ENCODE measurements around the gene CREBBP. TPM values are rescaled to one million over a fixed set of nuclear protein-coding genes. Genes with fewer than 3 reads are reported as not detected.

Gene CREBBP
- total RNA-seq, 3 donors from 2014 or later: 61.6 to 82.6 (median 69.5) TPM

DNA sequence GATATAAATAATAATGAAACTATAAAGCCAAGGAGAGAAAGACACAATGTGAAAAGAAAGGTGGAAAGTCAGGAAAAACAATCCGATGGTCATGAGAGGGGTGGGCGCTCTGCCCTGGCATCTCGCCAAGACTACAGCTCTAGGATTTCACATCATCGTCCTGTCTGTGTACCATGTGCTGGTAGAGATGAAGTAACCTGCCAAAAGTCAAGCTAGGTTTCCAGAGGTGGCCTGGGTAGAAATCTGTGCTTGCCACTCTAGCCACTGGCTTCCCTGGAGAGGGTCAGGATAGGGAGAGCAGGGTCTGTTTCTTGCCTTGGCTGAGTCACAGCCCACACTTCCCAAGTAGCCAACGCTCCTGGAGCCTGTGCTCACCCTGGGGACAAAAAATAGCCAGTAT, 132.2 kb downstream of the CREBBP start:
- Histone ChIP-seq H3K9me3 (no peaks in the 10 kb centered on the region), H3K27ac (no peak overlapping the region), H3K4me3 (no peak overlapping the region), H3K36me3 (no peaks in the 10 kb centered on the region), H3K27me3 (no peaks in the 10 kb centered on the region), H3K4me1 (no peaks in the 10 kb centered on the region)
- DNase-seq (ENCODE audit: low spot score in 2 of 2): no peak
- intact Hi-C loops (cut with DNase I; ENCODE audit: low total_unique reads): no loop called here
- TF ChIP-seq, protein P1, sequence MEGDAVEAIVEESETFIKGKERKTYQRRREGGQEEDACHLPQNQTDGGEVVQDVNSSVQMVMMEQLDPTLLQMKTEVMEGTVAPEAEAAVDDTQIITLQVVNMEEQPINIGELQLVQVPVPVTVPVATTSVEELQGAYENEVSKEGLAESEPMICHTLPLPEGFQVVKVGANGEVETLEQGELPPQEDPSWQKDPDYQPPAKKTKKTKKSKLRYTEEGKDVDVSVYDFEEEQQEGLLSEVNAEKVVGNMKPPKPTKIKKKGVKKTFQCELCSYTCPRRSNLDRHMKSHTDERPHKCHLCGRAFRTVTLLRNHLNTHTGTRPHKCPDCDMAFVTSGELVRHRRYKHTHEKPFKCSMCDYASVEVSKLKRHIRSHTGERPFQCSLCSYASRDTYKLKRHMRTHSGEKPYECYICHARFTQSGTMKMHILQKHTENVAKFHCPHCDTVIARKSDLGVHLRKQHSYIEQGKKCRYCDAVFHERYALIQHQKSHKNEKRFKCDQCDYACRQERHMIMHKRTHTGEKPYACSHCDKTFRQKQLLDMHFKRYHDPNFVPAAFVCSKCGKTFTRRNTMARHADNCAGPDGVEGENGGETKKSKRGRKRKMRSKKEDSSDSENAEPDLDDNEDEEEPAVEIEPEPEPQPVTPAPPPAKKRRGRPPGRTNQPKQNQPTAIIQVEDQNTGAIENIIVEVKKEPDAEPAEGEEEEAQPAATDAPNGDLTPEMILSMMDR (IDR thresholded peaks at IDR 0.05): no peak
- TF ChIP-seq POLR2A (IDR thresholded peaks at IDR 0.05) (no peak), POLR2AphosphoS5 (IDR thresholded peaks at IDR 0.05) (no peak)

DNA sequence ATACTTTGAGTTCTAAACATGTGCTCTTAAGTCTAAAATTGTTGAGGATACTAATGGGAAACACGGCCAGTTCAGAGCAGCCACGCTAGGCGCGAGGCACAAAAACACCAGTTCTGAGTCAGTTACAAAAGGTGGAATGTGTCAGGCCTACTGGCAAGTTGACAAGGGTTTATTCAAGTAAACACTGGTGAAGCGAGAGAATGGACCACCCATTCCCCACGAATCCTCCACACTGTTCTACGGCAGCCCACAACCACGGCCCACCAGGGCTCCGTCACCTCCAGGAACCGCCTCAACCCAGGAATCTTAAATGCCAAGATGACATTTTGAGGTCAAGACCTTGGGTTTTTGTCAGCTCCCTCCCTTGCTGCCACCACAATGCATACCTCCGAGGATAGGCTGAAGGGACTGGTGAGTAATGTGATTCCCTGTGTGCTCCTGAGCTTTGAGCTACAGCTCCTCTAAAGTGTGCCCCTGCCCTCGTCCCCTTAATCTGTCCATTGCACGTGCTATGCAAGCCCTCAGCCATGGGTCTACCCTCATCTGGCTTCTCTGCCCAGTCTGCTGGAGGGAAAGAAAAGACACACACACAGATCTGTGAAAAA, 134.7 kb downstream of the CREBBP start:
- TF ChIP-seq POLR2AphosphoS5 (IDR thresholded peaks at IDR 0.05) (no peak), POLR2A (IDR thresholded peaks at IDR 0.05) (no peak)
- TF ChIP-seq, protein P1 (IDR thresholded peaks at IDR 0.05): no peak

DNA sequence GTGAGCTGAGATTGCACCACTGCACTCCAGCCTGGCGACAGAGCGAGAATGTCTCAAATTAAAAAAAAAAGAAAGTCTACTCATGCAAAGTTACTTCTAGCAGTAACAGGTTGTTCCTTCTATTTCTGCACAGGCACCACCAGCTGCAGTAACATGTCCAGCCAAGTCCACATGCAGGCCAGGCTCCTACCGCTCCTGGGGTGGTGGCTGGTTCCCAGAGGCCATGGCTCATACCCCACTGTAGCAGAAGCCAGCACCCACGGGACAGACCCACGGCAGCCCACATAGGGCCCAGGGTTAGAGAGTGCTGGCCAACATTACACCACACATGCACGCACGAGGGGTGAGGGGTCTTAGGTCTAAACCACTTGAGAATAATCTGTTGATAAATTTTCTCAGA, 136.5 kb downstream of the CREBBP start:
- TF ChIP-seq POLR2AphosphoS5 (IDR thresholded peaks at IDR 0.05): no peak
- TF ChIP-seq POLR2A (IDR thresholded peaks at IDR 0.05): no peak
- TF ChIP-seq, protein P1 (IDR thresholded peaks at IDR 0.05): no peak
- H3K4me1 ChIP-seq: no peaks in the 10 kb centered on the region
- intact Hi-C loops (cut with DNase I; ENCODE audit: low total_unique reads): no loop called here
- no peak overlapping the region for H3K4me3 ChIP-seq
- no peaks in the 10 kb centered on the region for H3K27me3 ChIP-seq
- H3K9me3 ChIP-seq: no peaks in the 10 kb centered on the region
- no peak overlapping the region for H3K27ac ChIP-seq
- peaks cover 18% of the 10 kb centered on the region for H3K36me3 ChIP-seq
- DNase-seq (ENCODE audit: low spot score in 2 of 2): peak in 1 of 2 donors; percentile 12

More for the DNA sequence above, 134.7 kb downstream of the CREBBP start:
- Histone ChIP-seq H3K27ac (no peak overlapping the region), H3K9me3 (no peaks in the 10 kb centered on the region), H3K4me3 (no peak overlapping the region), H3K27me3 (no peaks in the 10 kb centered on the region), H3K36me3 (peaks cover 6% of the 10 kb centered on the region), H3K4me1 (no peaks in the 10 kb centered on the region)
- intact Hi-C loops (cut with DNase I; ENCODE audit: low total_unique reads): no loop called here
- peak in 1 of 2 donors; percentile 24 for DNase-seq (ENCODE audit: low spot score in 2 of 2)

DNA sequence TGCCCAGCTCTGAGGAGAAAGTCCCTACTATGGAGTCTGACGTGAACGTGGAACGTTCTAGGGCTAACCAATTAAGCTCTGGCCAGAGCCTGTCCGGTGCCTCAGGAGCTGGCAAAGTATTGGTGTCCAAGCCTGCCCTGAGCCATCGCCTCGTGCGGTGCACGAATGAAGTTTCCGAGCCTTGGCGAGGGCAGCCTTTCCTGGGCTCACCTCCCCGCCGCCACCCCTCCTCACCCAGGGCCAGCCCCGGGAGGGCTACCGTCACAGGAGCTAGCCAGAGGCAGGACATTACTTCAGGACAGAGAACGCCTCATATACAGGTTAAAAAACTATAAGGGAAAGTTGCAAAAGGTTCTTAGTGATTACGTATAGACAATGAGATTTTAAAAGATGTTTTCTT, 139.6 kb downstream of the CREBBP start:
- Histone ChIP-seq H3K4me3 (no peak overlapping the region), H3K9me3 (no peaks in the 10 kb centered on the region), H3K27me3 (no peaks in the 10 kb centered on the region), H3K27ac (no peak overlapping the region), H3K4me1 (no peaks in the 10 kb centered on the region), H3K36me3 (peaks cover 18% of the 10 kb centered on the region)
- DNase-seq (ENCODE audit: low spot score in 2 of 2): peak in 1 of 2 donors; percentile 5
- TF ChIP-seq POLR2A (IDR thresholded peaks at IDR 0.05): no peak
- no peak for TF ChIP-seq POLR2AphosphoS5 (IDR thresholded peaks at IDR 0.05)
- TF ChIP-seq, protein P1 (IDR thresholded peaks at IDR 0.05): no peak
- intact Hi-C loops (cut with DNase I; ENCODE audit: low total_unique reads): no loop called here

DNA sequence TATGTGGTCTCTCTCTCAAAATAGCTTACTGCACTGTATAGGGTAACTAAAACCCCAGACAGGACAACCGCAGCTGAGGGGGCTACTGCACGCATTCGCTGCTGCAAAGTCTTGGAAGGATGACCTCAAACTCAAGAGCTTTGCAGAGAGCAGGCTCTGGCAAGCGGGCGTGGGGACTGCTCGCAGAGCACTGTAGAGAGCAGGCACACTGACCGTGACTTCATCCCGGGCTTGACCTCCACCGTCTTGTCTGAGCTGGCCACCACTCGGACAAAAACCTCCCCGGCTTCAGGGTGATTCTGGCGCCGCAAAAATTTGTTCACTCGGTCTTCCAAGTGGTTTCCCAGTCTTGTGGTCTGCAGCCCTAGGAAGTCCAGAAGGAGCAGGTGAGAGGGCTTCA, 140.3 kb downstream of the CREBBP start:
- no peak overlapping the region for H3K4me3 ChIP-seq
- no peak overlapping the region for H3K27ac ChIP-seq
- TF ChIP-seq POLR2A (IDR thresholded peaks at IDR 0.05) (no peak), POLR2AphosphoS5 (IDR thresholded peaks at IDR 0.05) (no peak)
- TF ChIP-seq, protein P1 (IDR thresholded peaks at IDR 0.05): no peak
- H3K27me3 ChIP-seq: no peaks in the 10 kb centered on the region
- peaks cover 24% of the 10 kb centered on the region for H3K36me3 ChIP-seq
- DNase-seq (ENCODE audit: low spot score in 2 of 2): peak in 1 of 2 donors; percentile 48
- no peaks in the 10 kb centered on the region for H3K4me1 ChIP-seq
- intact Hi-C loops (cut with DNase I; ENCODE audit: low total_unique reads): no loop called here
- no peaks in the 10 kb centered on the region for H3K9me3 ChIP-seq
